ENCODE data around the gene LRP6.

LRP6 gene

GRCh38 chr12:12244341-12244740, 22.5 kb downstream of the LRP6 start:
- DNase-seq = no peak
- TF ChIP-seq GATA1 (IDR thresholded peaks at IDR 0.05; ENCODE audit: low read depth, low read length) = no peak
- no peak for TF ChIP-seq POLR2A (IDR thresholded peaks at IDR 0.05; ENCODE audit: low read length)

GRCh38 chr12:12240662-12241340, 26.0 kb downstream of the LRP6 start:
- DNase-seq = no peak
- no peak for TF ChIP-seq GATA1 (IDR thresholded peaks at IDR 0.05; ENCODE audit: low read depth, low read length)

- no peak for TF ChIP-seq GATA1 (IDR thresholded peaks at IDR 0.05; ENCODE audit: low read depth, low read length)
- no peak for TF ChIP-seq POLR2A (IDR thresholded peaks at IDR 0.05; ENCODE audit: low read length)
- no peak for DNase-seq
These were observed 27.7 kb downstream of the LRP6 start for GRCh38 chr12:12239127-12239526.

GRCh38 chr12:12238605-12239004, 28.2 kb downstream of the LRP6 start:
- DNase-seq = no peak
- TF ChIP-seq POLR2A (IDR thresholded peaks at IDR 0.05; ENCODE audit: low read length) = no peak
- no peak for TF ChIP-seq GATA1 (IDR thresholded peaks at IDR 0.05; ENCODE audit: low read depth, low read length)

- TF ChIP-seq POLR2A (IDR thresholded peaks at IDR 0.05; ENCODE audit: low read length) (no peak), GATA1 (IDR thresholded peaks at IDR 0.05; ENCODE audit: low read depth, low read length) (no peak)
These were observed 29.9 kb downstream of the LRP6 start for GRCh38 chr12:12236896-12237295.

GRCh38 chr12:12230275-12230674, 36.6 kb downstream of the LRP6 start:
- no peak for TF ChIP-seq POLR2A (IDR thresholded peaks at IDR 0.05; ENCODE audit: low read length)
- TF ChIP-seq GATA1 (IDR thresholded peaks at IDR 0.05; ENCODE audit: low read depth, low read length) = no peak
- no peak for DNase-seq

More at GRCh38 chr12:12236896-12237295, 29.9 kb downstream of the LRP6 start:
- DNase-seq = no peak

- TF ChIP-seq POLR2A (IDR thresholded peaks at IDR 0.05; ENCODE audit: low read length) (no peak), GATA1 (IDR thresholded peaks at IDR 0.05; ENCODE audit: low read depth, low read length) (no peak)
- DNase-seq = no peak
These were observed 37.2 kb downstream of the LRP6 start for GRCh38 chr12:12229556-12230092.

GRCh38 chr12:12228402-12228801, 38.4 kb downstream of the LRP6 start:
- no peak for DNase-seq
- TF ChIP-seq GATA1 (IDR thresholded peaks at IDR 0.05; ENCODE audit: low read depth, low read length) = no peak
- TF ChIP-seq POLR2A (IDR thresholded peaks at IDR 0.05; ENCODE audit: low read length) = no peak

GRCh38 chr12:12226187-12226586, 40.7 kb downstream of the LRP6 start:
- TF ChIP-seq POLR2A (IDR thresholded peaks at IDR 0.05; ENCODE audit: low read length) = no peak
- no peak for TF ChIP-seq GATA1 (IDR thresholded peaks at IDR 0.05; ENCODE audit: low read depth, low read length)
- no peak for DNase-seq

GRCh38 chr12:12224240-12224940, 42.5 kb downstream of the LRP6 start:
- no peak for TF ChIP-seq POLR2A (IDR thresholded peaks at IDR 0.05; ENCODE audit: low read length)
- no peak for TF ChIP-seq GATA1 (IDR thresholded peaks at IDR 0.05; ENCODE audit: low read depth, low read length)

GRCh38 chr12:12221560-12221959, 45.3 kb downstream of the LRP6 start:
- no peak for TF ChIP-seq POLR2A (IDR thresholded peaks at IDR 0.05; ENCODE audit: low read length)
- no peak for TF ChIP-seq GATA1 (IDR thresholded peaks at IDR 0.05; ENCODE audit: low read depth, low read length)
- DNase-seq = no peak

More at GRCh38 chr12:12224240-12224940, 42.5 kb downstream of the LRP6 start:
- DNase-seq = peak; percentile 43 to 82

GRCh38 chr12:12219664-12220063, 47.2 kb downstream of the LRP6 start:
- DNase-seq = no peak
- TF ChIP-seq POLR2A (IDR thresholded peaks at IDR 0.05; ENCODE audit: low read length) = no peak
- no peak for TF ChIP-seq GATA1 (IDR thresholded peaks at IDR 0.05; ENCODE audit: low read depth, low read length)

GRCh38 chr12:12217018-12217359, 49.9 kb downstream of the LRP6 start:
- TF ChIP-seq GATA1 (IDR thresholded peaks at IDR 0.05; ENCODE audit: low read depth, low read length) (no peak), POLR2A (IDR thresholded peaks at IDR 0.05; ENCODE audit: low read length) (no peak)
- peak in 1 of 2 experiments; percentile 24 for DNase-seq

GRCh38 chr12:12216349-12217017, 50.4 kb downstream of the LRP6 start:
- TF ChIP-seq POLR2A (IDR thresholded peaks at IDR 0.05; ENCODE audit: low read length) (no peak), GATA1 (IDR thresholded peaks at IDR 0.05; ENCODE audit: low read depth, low read length) (no peak)
- DNase-seq = peak; percentile 71
